Ectodermal cell (in vitro differentiated cells): ENCODE data around the gene JAZF1.

ENCODE experiments used
- H3K27ac ChIP-seq: 2 replicates; pipeline ENCODE4 v1.7.0; 2013; ENCODE audit warnings: mild to moderate bottlenecking, low read depth, low read length; ENCODE audit not compliant: insufficient read depth, poor library complexity, severe bottlenecking
- H3K27me3 ChIP-seq: 2 replicates; pipeline ENCODE4 v1.7.0; 2013; ENCODE audit warnings: mild to moderate bottlenecking, low read length; ENCODE audit not compliant: insufficient read depth, control insufficient read depth, poor library complexity, severe bottlenecking
- H3K36me3 ChIP-seq: one replicate; pipeline ENCODE4 v1.7.0; 2013; ENCODE audit warnings: low read length; ENCODE audit not compliant: control insufficient read depth, insufficient read depth
- H3K4me1 ChIP-seq: one replicate; pipeline ENCODE4 v1.7.0; 2013; ENCODE audit warnings: low read length; ENCODE audit not compliant: control insufficient read depth, insufficient read depth
- H3K4me3 ChIP-seq: 2 replicates; pipeline ENCODE4 v1.7.0; 2013; ENCODE audit warnings: low read depth, low read length, control low read depth; ENCODE audit not compliant: insufficient read depth
- H3K9me3 ChIP-seq: 2 replicates; pipeline ENCODE4 v1.7.0; 2013; ENCODE audit warnings: mild to moderate bottlenecking, low read length, moderate library complexity; ENCODE audit not compliant: control insufficient read depth
- WGBS, 2 experiments: methylation state at CpG; one replicate each; pipeline ENCODE4 v1.1.7; 2013; ENCODE audit warnings: missing lambda C conversion rate in 2 of 2; 5-methylcytosine and 5-hydroxymethylcytosine counted together

Gene JAZF1

GRCh38 chr7:28037220-28038010 is 143.2 kb downstream of the JAZF1 start:
- Histone ChIP-seq H3K4me3 (no peak overlapping the region), H3K36me3 (no peaks in the 10 kb centered on the region), H3K27me3 (no peaks in the 10 kb centered on the region), H3K27ac (no peak overlapping the region), H3K4me1 (no peaks in the 10 kb centered on the region), H3K9me3 (no peaks in the 10 kb centered on the region)
- 85 to 86% methylated on average over 5 of the region's 6 CpGs for WGBS, 2 experiments

GRCh38 chr7:28036696-28037095 is 143.9 kb downstream of the JAZF1 start:
- H3K9me3 ChIP-seq, result no peaks in the 10 kb centered on the region
- no peak overlapping the region for H3K27ac ChIP-seq
- no peaks in the 10 kb centered on the region for H3K4me1 ChIP-seq
- H3K27me3 ChIP-seq, result no peaks in the 10 kb centered on the region
- WGBS, 2 experiments, result 83 to 89% methylated on average over 2 to 3 of the region's 3 CpGs
- H3K4me3 ChIP-seq, result no peak overlapping the region
- no peaks in the 10 kb centered on the region for H3K36me3 ChIP-seq

- Histone ChIP-seq H3K36me3 (no peaks in the 10 kb centered on the region), H3K27me3 (no peaks in the 10 kb centered on the region), H3K27ac (no peak overlapping the region), H3K9me3 (no peaks in the 10 kb centered on the region), H3K4me3 (no peak overlapping the region), H3K4me1 (no peaks in the 10 kb centered on the region)
- WGBS, 2 experiments, result 95 to 97% methylated on average over 4 of the region's 4 CpGs
These were observed 147.2 kb downstream of the JAZF1 start for GRCh38 chr7:28033386-28033785.

GRCh38 chr7:28032738-28033380 is 147.7 kb downstream of the JAZF1 start:
- 82 to 89% methylated on average over 9 of the region's 9 CpGs for WGBS, 2 experiments
- H3K36me3 ChIP-seq, result no peaks in the 10 kb centered on the region
- no peaks in the 10 kb centered on the region for H3K9me3 ChIP-seq

GRCh38 chr7:28029051-28029450 is 151.5 kb downstream of the JAZF1 start:
- H3K36me3 ChIP-seq, result no peaks in the 10 kb centered on the region
- H3K4me1 ChIP-seq, result no peaks in the 10 kb centered on the region
- no peaks in the 10 kb centered on the region for H3K27me3 ChIP-seq
- no peaks in the 10 kb centered on the region for H3K9me3 ChIP-seq
- 86 to 94% methylated on average over 5 of the region's 5 CpGs for WGBS, 2 experiments
- H3K4me3 ChIP-seq, result no peak overlapping the region
- H3K27ac ChIP-seq, result no peak overlapping the region

More at GRCh38 chr7:28032738-28033380, 147.7 kb downstream of the JAZF1 start:
- no peaks in the 10 kb centered on the region for H3K4me1 ChIP-seq
- no peak overlapping the region for H3K27ac ChIP-seq
- no peak overlapping the region for H3K4me3 ChIP-seq
- no peaks in the 10 kb centered on the region for H3K27me3 ChIP-seq

GRCh38 chr7:28028471-28028870 is 152.1 kb downstream of the JAZF1 start:
- Histone ChIP-seq H3K27ac (no peak overlapping the region), H3K27me3 (no peaks in the 10 kb centered on the region), H3K9me3 (no peaks in the 10 kb centered on the region), H3K4me3 (no peak overlapping the region), H3K4me1 (no peaks in the 10 kb centered on the region), H3K36me3 (no peaks in the 10 kb centered on the region)
- WGBS, 2 experiments, result 89 to 98% methylated on average over 3 of the region's 3 CpGs

GRCh38 chr7:28026237-28026636 is 154.4 kb downstream of the JAZF1 start:
- 96 to 98% methylated on average over 2 of the region's 2 CpGs for WGBS, 2 experiments
- Histone ChIP-seq H3K36me3 (no peaks in the 10 kb centered on the region), H3K4me1 (no peaks in the 10 kb centered on the region), H3K27me3 (no peaks in the 10 kb centered on the region), H3K9me3 (no peaks in the 10 kb centered on the region), H3K4me3 (no peak overlapping the region), H3K27ac (no peak overlapping the region)

GRCh38 chr7:28024786-28025334 is 155.7 kb downstream of the JAZF1 start:
- no peaks in the 10 kb centered on the region for H3K9me3 ChIP-seq
- no peaks in the 10 kb centered on the region for H3K27me3 ChIP-seq
- no peaks in the 10 kb centered on the region for H3K4me1 ChIP-seq
- 96% methylated on average over 2 of the region's 2 CpGs for WGBS, 2 experiments
- no peak overlapping the region for H3K4me3 ChIP-seq
- H3K36me3 ChIP-seq, result no peaks in the 10 kb centered on the region
- H3K27ac ChIP-seq, result no peak overlapping the region

- WGBS, 2 experiments, result 19 to 21% methylated on average over 12 of the region's 12 CpGs
- H3K9me3 ChIP-seq, result no peaks in the 10 kb centered on the region
- H3K36me3 ChIP-seq, result no peaks in the 10 kb centered on the region
- no peaks in the 10 kb centered on the region for H3K4me1 ChIP-seq
- no peaks in the 10 kb centered on the region for H3K27me3 ChIP-seq
- no peak overlapping the region for H3K4me3 ChIP-seq
- no peak overlapping the region for H3K27ac ChIP-seq
These were observed 160.2 kb downstream of the JAZF1 start for GRCh38 chr7:28020302-28020940.

GRCh38 chr7:28018856-28019465 is 161.6 kb downstream of the JAZF1 start:
- Histone ChIP-seq H3K4me1 (no peaks in the 10 kb centered on the region), H3K9me3 (no peaks in the 10 kb centered on the region), H3K27ac (no peak overlapping the region), H3K36me3 (no peaks in the 10 kb centered on the region), H3K27me3 (no peaks in the 10 kb centered on the region), H3K4me3 (no peak overlapping the region)
- WGBS, 2 experiments, result 85% methylated on average over 8 of the region's 8 CpGs
